Transverse colon (tissue), 4 donors: Measurements from ENCODE around the gene E4F1. TPM values are rescaled to one million over a fixed set of nuclear protein-coding genes. Genes with fewer than 3 reads are reported as not detected.
"Not testable (repeated sequence)": the region's sequence is repeated elsewhere in the genome, so short reads cannot be mapped to it uniquely, and the experiment has no call there.

Source experiments
- DNase-seq: peaks from one replicate; pipeline ENCODE4 v3.0.0-alpha.2; 2019
- H3K27ac ChIP-seq, 4 donors: fragments of 200-600 bp; sonication (generic); 2 replicates each; pipeline ENCODE4 v1.5.1; 2016 to 2018; ENCODE audit warnings: inconsistent platforms in 4 of 4
- H3K27me3 ChIP-seq: fragments of 200-600 bp; sonication (generic); 2 replicates; pipeline ENCODE4 v1.5.1; 2017; ENCODE audit warnings: inconsistent platforms
- H3K36me3 ChIP-seq, 4 donors: fragments of 200-600 bp; sonication (generic); 2 replicates each; pipeline ENCODE4 v1.5.1; 2017 to 2019; ENCODE audit warnings: inconsistent platforms in 4 of 4
- H3K4me1 ChIP-seq, 4 donors: fragments of 200-600 bp; sonication (generic); 2 replicates each; pipeline ENCODE4 v1.5.1; 2017 to 2020; ENCODE audit warnings: inconsistent platforms in 4 of 4
- H3K4me3 ChIP-seq, 4 donors: fragments of 200-600 bp; sonication (generic); 1 replicate in 1 of 4; 2 replicates in 3 of 4; pipeline versions ENCODE4 v1.5.1 to v1.6.1; 2017 to 2019; ENCODE audit warnings: inconsistent platforms in 4 of 4
- H3K9me3 ChIP-seq, 2 donors: fragments of 200-600 bp; sonication (generic); 2 replicates each; pipeline ENCODE4 v1.5.1; 2017 to 2019; ENCODE audit warnings: inconsistent platforms in 2 of 2
- EP300 ChIP-seq: sonication (generic); formaldehyde crosslinking; IDR thresholded peaks from one replicate; pipeline ENCODE4 v1.6.1; 2017; ENCODE audit warnings: antibody characterized with exemption, low read depth
- POLR2A ChIP-seq: fragments of 450-650 bp; IDR thresholded peaks from one replicate; pipeline ENCODE4 v1.6.1; 2016; ENCODE audit warnings: antibody characterized with exemption, mild to moderate bottlenecking, moderate library complexity
- POLR2AphosphoS5 ChIP-seq, 3 donors: sonication (generic); formaldehyde crosslinking; IDR thresholded peaks; one replicate each; pipeline ENCODE4 v1.6.1; 2016; ENCODE audit warnings: antibody characterized with exemption in 3 of 3
- WGBS, 2 donors: methylation state at CpG; one replicate each; pipeline ENCODE4 v1.1.5; 2018; ENCODE audit warnings: low coverage in 1 of 2; 5-methylcytosine and 5-hydroxymethylcytosine counted together
- in situ Hi-C, 4 donors: fragments of 200-750 bp; cut with MboI; loops; one replicate each; pipeline versions ENCODE4 v1.15.0 to v1.15.1; 2017; ENCODE audit warnings: low sequenced_read_pairs in 3 of 4, low pct_ligation_motif_present in 1 of 4, low pct_unique_long_range_greater_than_20kb in 1 of 4
- intact Hi-C: fragments of 100-400 bp; cut with DNase I; formaldehyde crosslinking; loops from one replicate; pipeline ENCODE4 v1.15.1; 2023; ENCODE audit warnings: low total_unique reads
- total RNA-seq, 4 donors: library from RNA; depleted of rRNA; stranded (reverse); fragments of >200 nt; gene quantifications; one replicate each; pipeline ENCODE4 v1.1.0, GENCODE V29; 2016
- TF ChIP-seq, protein P1 (sequence below), 5 experiments: fragments of 200-600 bp in 3 of 5; fragments of 450-650 bp in 2 of 5; sonication (generic) in 3 of 5; IDR thresholded peaks; 1 replicate in 2 of 5; 2 replicates in 3 of 5; pipeline ENCODE4 v1.5.1; 2016 to 2017; ENCODE audit warnings: antibody characterized with exemption in 5 of 5, inconsistent platforms in 3 of 5, mild to moderate bottlenecking in 2 of 5, moderate library complexity in 1 of 5

Gene E4F1
- total RNA-seq, 4 donors from 2014 or later, result 36.5 to 124 (median 53.6) TPM

DNA sequence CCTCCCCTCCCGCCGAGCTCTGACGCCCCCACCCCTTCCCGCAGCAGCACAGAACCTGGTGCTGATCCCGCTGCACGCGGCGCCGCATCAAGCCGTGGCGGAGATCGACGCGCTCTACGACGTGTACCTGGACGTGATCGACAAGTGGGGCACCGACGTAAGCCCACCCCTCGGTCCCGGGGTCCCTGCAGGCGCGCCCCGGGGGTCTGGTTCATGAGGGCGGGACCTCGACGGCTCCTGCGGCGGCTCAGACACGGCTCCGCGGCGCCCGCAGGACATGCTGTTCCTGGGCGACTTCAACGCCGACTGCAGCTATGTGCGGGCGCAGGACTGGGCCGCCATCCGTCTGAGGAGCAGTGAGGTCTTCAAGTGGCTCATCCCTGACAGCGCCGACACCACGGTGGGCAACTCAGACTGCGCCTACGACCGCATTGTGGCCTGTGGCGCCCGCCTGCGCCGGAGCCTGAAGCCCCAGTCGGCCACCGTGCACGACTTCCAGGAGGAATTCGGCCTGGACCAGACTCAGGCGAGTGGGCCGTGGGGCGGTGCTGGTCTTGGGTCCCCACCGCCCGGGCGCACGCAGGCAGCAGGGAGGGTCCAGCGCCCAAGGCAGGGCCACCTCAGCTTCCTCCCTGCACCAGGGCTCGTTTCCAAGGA lies 14.2 kb downstream of the E4F1 start:
- no peak overlapping the region for H3K4me3 ChIP-seq
- peaks cover 13 to 38% (median 23%) of the 10 kb centered on the region in 4 donors for H3K4me1 ChIP-seq
- TF ChIP-seq EP300 (no peak), POLR2AphosphoS5 (IDR thresholded peaks at IDR 0.05) (peak in 1 of 3 donors; percentile 40)
- TF ChIP-seq, protein P1, sequence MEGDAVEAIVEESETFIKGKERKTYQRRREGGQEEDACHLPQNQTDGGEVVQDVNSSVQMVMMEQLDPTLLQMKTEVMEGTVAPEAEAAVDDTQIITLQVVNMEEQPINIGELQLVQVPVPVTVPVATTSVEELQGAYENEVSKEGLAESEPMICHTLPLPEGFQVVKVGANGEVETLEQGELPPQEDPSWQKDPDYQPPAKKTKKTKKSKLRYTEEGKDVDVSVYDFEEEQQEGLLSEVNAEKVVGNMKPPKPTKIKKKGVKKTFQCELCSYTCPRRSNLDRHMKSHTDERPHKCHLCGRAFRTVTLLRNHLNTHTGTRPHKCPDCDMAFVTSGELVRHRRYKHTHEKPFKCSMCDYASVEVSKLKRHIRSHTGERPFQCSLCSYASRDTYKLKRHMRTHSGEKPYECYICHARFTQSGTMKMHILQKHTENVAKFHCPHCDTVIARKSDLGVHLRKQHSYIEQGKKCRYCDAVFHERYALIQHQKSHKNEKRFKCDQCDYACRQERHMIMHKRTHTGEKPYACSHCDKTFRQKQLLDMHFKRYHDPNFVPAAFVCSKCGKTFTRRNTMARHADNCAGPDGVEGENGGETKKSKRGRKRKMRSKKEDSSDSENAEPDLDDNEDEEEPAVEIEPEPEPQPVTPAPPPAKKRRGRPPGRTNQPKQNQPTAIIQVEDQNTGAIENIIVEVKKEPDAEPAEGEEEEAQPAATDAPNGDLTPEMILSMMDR (IDR thresholded peaks at IDR 0.05), result no peak
- H3K27ac ChIP-seq, result no peak overlapping the region
- in situ Hi-C loops (no loop called here), intact Hi-C loops (loop anchor here (10.0 kb wide), 1 partner anchor 233 kb away; the partner anchor contains the start of gene ZNF598)
- H3K27me3 ChIP-seq, result peaks cover 36% of the 10 kb centered on the region
- WGBS, 2 donors, result no CpG with 5 or more reads among the region's 65 CpGs
- no peak for DNase-seq
- H3K9me3 ChIP-seq, result no peaks in the 10 kb centered on the region
- peaks cover 0 to 30% (median 8%) of the 10 kb centered on the region in 4 donors for H3K36me3 ChIP-seq

DNA sequence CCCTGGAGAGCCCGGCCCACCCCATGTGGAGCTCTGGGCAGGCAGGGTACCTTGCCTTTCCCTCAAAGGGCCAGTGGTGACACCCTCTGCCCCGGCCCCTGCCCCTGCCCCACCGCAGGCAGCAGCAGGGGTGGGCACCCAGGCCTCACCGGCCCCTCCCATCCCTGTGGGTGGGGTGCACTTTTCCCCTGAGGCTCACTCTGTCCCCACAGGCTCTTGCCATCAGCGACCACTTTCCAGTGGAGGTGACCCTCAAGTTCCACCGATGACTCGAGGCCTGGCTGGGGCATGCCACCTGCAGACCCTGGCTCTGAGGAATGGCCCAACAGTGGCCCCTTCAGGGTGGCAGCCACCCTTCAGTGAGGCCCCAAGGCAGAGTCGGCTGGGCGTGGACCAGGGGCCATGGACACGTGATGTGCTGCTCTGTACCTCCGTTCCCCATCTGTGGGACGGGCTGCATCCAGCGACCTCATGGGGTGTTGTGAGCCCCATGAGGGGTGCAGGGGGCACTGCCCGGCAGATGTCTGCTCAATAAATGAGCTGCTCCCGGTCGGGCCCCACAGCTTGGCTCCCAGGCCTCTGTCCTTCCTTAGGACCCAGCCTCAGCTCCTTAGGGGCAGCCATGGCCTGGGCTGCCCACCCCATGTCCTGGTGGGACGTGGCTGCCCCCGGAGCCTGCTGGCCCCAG lies 14.9 kb downstream of the E4F1 start:
- Histone ChIP-seq H3K9me3 (no peaks in the 10 kb centered on the region), H3K4me3 (no peak overlapping the region), H3K27me3 (peaks cover 36% of the 10 kb centered on the region), H3K27ac (no peak overlapping the region), H3K4me1 (peaks cover 13 to 38% (median 23%) of the 10 kb centered on the region in 4 donors), H3K36me3 (peaks cover 0 to 29% (median 8%) of the 10 kb centered on the region in 4 donors)
- intact Hi-C loops, result loop anchor here (10.0 kb wide), 1 partner anchor 233 kb away; the partner anchor contains the start of gene ZNF598
- TF ChIP-seq POLR2A (no peak), POLR2AphosphoS5 (IDR thresholded peaks at IDR 0.05) (peak in 1 of 3 donors; percentile 28)
- no peak for DNase-seq
- in situ Hi-C loops, result no loop called here
- 56% methylated on average over 16 of the region's 18 CpGs; no CpG with 5 or more reads in 1 of the 2 donors for WGBS, 2 donors

GRCh38 chr16:2238838-2239675 lies 15.7 kb downstream of the E4F1 start:
- no peak for DNase-seq
- Histone ChIP-seq H3K27me3 (peaks cover 36% of the 10 kb centered on the region), H3K9me3 (no peaks in the 10 kb centered on the region), H3K36me3 (peaks cover 0 to 23% (median 11%) of the 10 kb centered on the region in 4 donors), H3K4me3 (no peak overlapping the region), H3K4me1 (peaks cover 13 to 38% (median 23%) of the 10 kb centered on the region in 4 donors), H3K27ac (no peak overlapping the region)
- TF ChIP-seq POLR2AphosphoS5 (IDR thresholded peaks at IDR 0.05), result no peak
- TF ChIP-seq, protein P1 (IDR thresholded peaks at IDR 0.05), result no peak
- TF ChIP-seq POLR2A, result no peak
- no peak for TF ChIP-seq EP300
- intact Hi-C loops, result loop anchor here (10.0 kb wide), 1 partner anchor 234 kb away; the partner anchor contains the start of gene ZNF598
- 59% methylated on average over 9 of the region's 15 CpGs; no CpG with 5 or more reads in 1 of the 2 donors for WGBS, 2 donors
- in situ Hi-C loops, result no loop called here

GRCh38 chr16:2240331-2240730 lies 16.9 kb downstream of the E4F1 start:
- in situ Hi-C loops, H3K4me3 ChIP-seq, H3K9me3 ChIP-seq, intact Hi-C loops, DNase-seq, H3K27ac ChIP-seq: not testable (repeated sequence)
- H3K27me3 ChIP-seq, result peaks cover 34% of the 10 kb centered on the region
- peaks cover 0 to 26% (median 9%) of the 10 kb centered on the region in 4 donors for H3K36me3 ChIP-seq
- WGBS, 2 donors, result 83% methylated on average over 5 to 9 of the region's 9 CpGs
- peaks cover 13 to 36% (median 23%) of the 10 kb centered on the region in 4 donors for H3K4me1 ChIP-seq
